ENCODE results near the gene TTC7B. TPM values are rescaled to one million over a fixed set of nuclear protein-coding genes. Genes with fewer than 3 reads are reported as not detected.

Gene TTC7B
- total and polyA plus RNA-seq, 2 donors (not counting 3 experiments of a cell fraction or from before 2014, with no cell fraction given): 46.8 to 76.5 TPM

GRCh38 chr14:90674716-90675115, 141.5 kb downstream of the TTC7B start:
- Histone ChIP-seq H3K9ac (replicated peaks; ENCODE audit: extremely low read depth, insufficient read depth, low read length) (no peak overlapping the region), H3K27ac (ENCODE audit: insufficient read depth, low read depth, low read length) (no peak overlapping the region)
- POLR2A ChIA-PET: no interaction called here

More at GRCh38 chr14:90674716-90675115, 141.5 kb downstream of the TTC7B start:
- intact Hi-C loops (cut with micrococcal nuclease) (loop anchor here (5.0 kb wide), 1 partner anchor 277 kb away; the partner anchor contains the start of gene CALM1), dilution Hi-C loops (cut with MboI; ENCODE audit: extremely low pct_ligation_motif_present, low sequenced_read_pairs) (no loop called here)
- Histone ChIP-seq H3K4me2 (ENCODE audit: insufficient read depth, low read length) (no peak overlapping the region), H3K4me1 (ENCODE audit: control insufficient read depth, extremely low read depth, insufficient read depth, low read length) (peaks cover 19% of the 10 kb centered on the region), H3K79me2 (ENCODE audit: control insufficient read depth, insufficient read depth, low read length) (no peaks in the 10 kb centered on the region), H3K27me3 (ENCODE audit: control insufficient read depth in 2 of 2, insufficient read depth in 2 of 2, low read length in 2 of 2) (no peaks in the 10 kb centered on the region), H3K9me3 (replicated peaks; ENCODE audit: control insufficient read depth, insufficient read depth, low read length) (no peaks in the 10 kb centered on the region), H4K20me1 (replicated peaks; ENCODE audit: control insufficient read depth, extremely low read depth, insufficient read depth, low read length) (no peaks in the 10 kb centered on the region), H3K4me3 (replicated peaks in 1 of 3; ENCODE audit: insufficient read depth in 1 of 3, low read depth in 1 of 3, low read length in 3 of 3) (no peak overlapping the region), H2AFZ (ENCODE audit: low read depth, low read length) (no peak overlapping the region), H3K9me1 (replicated peaks; ENCODE audit: control insufficient read depth, extremely low read depth, insufficient read depth, low read length) (no peaks in the 10 kb centered on the region), H3K36me3 (ENCODE audit: control insufficient read depth in 2 of 2, extremely low read depth in 1 of 2, insufficient read depth in 2 of 2, low read length in 2 of 2) (peaks cover 0 to 8% of the 10 kb centered on the region in 2 experiments)
- FAIRE-seq (no peak), DNase-seq (ENCODE audit: low read depth, low spot score) (no peak)
- BruUV-seq (replicated peaks): no TSS peak
- CTCF ChIA-PET: interaction anchor here (1.4 kb wide), 1 partner anchor 16 kb away, joined by 4 read pairs; no protein-coding TSS in a partner anchor
- no peak for TF ChIP-seq EZH2 (IDR thresholded peaks at IDR 0.05; ENCODE audit: borderline replicate concordance, low read depth, low read length, severe bottlenecking)
- no peak for TF ChIP-seq POLR2A (IDR thresholded peaks at IDR 0.05; ENCODE audit: low read depth, low read length)
- TF ChIP-seq CTCF (IDR thresholded peaks at IDR 0.05; ENCODE audit: extremely low read depth in 1 of 2, insufficient read depth in 1 of 2, low read depth in 1 of 2, low read length in 2 of 2): no peak
- no peak for TF ChIP-seq MAX (IDR thresholded peaks at IDR 0.05; ENCODE audit: insufficient read depth, insufficient read length)
- TF ChIP-seq POLR2AphosphoS5 (IDR thresholded peaks at IDR 0.05; ENCODE audit: insufficient read depth, low read depth, low read length): no peak
- no peak for TF ChIP-seq MYC (IDR thresholded peaks at IDR 0.05; ENCODE audit: low read depth, low read length)
- TF ChIP-seq GATA2 (IDR thresholded peaks at IDR 0.05; ENCODE audit: insufficient read depth, insufficient read length, low read depth, low read length): no peak
- no peak for TF ChIP-seq JUN (IDR thresholded peaks at IDR 0.05; ENCODE audit: borderline replicate concordance, insufficient read depth, insufficient read length, low read depth)
- no peak for TF ChIP-seq FOS (IDR thresholded peaks at IDR 0.05; ENCODE audit: borderline replicate concordance, insufficient read depth, low read length)

All from endothelial cell of umbilical vein (primary cell).